Heart right ventricle (tissue), 16 donors: ENCODE results near the gene PRKD1. TPM values are rescaled to one million over a fixed set of nuclear protein-coding genes. Genes with fewer than 3 reads are reported as not detected.

Experiments used
- ATAC-seq, 8 donors: fragments of 200-7000 bp; cut with Tn5 transposase; one replicate each; pipeline ENCODE4 v1.9.1; 2020; ENCODE audit warnings: mild to moderate bottlenecking in 8 of 8, moderate library complexity in 8 of 8, moderate number of reproducible peaks in 1 of 8
- DNase-seq, 2 donors: peaks; one replicate each; pipeline ENCODE4 v3.0.0-alpha.2; 2020
- H3K27ac ChIP-seq, 10 donors: fragments of 200-600 bp; sonication (generic) in 2 of 10; one replicate each; pipeline versions ENCODE4 v1.5.0 to v1.8.0; 2020 to 2022; ENCODE audit warnings: mild to moderate bottlenecking in 3 of 10
- H3K27me3 ChIP-seq, 7 donors: fragments of 200-600 bp; one replicate each; pipeline ENCODE4 v1.8.0; 2021 to 2022; ENCODE audit warnings: mild to moderate bottlenecking in 2 of 7
- H3K36me3 ChIP-seq, 9 donors: fragments of 200-600 bp; sonication (generic) in 1 of 9; one replicate each; pipeline versions ENCODE4 v1.5.0 to v1.8.0; 2020 to 2022; ENCODE audit warnings: mild to moderate bottlenecking in 2 of 9
- H3K4me1 ChIP-seq, 9 donors: fragments of 200-600 bp; sonication (generic) in 1 of 9; one replicate each; pipeline versions ENCODE4 v1.5.0 to v1.8.0; 2020 to 2022; ENCODE audit warnings: mild to moderate bottlenecking in 4 of 9
- H3K4me3 ChIP-seq, 10 donors: fragments of 200-600 bp; sonication (generic) in 2 of 10; one replicate each; pipeline versions ENCODE4 v1.5.0 to v1.8.0; 2020 to 2022; ENCODE audit warnings: mild to moderate bottlenecking in 7 of 10, moderate library complexity in 2 of 10
- H3K9me3 ChIP-seq, 11 donors: fragments of 200-600 bp in 10 of 11; sonication (generic) in 2 of 11; one replicate each; pipeline versions ENCODE4 v1.5.0 to v1.8.0; 2013 to 2022; ENCODE audit warnings: mild to moderate bottlenecking in 2 of 11, control low read depth in 1 of 11, moderate library complexity in 1 of 11
- WGBS, 2 donors: extraction: QIAGEN DNeasy Blood & Tissue Kit; methylation state at CpG; one replicate each; pipeline ENCODE4 v1.1.7; 2013; ENCODE audit warnings: inconsistent platforms in 1 of 2; 5-methylcytosine and 5-hydroxymethylcytosine counted together
- intact Hi-C, 10 donors: fragments of 100-400 bp; cut with DNase I; formaldehyde crosslinking; loops; one replicate each; pipeline versions ENCODE4 v1.11.1 to v1.14.2; 2022
- polyA plus RNA-seq, 2 donors: library from polyadenylated mRNA; stranded (reverse); fragments of 200-250 nt; gene quantifications; one replicate each; pipeline ENCODE4 v1.2.3, GENCODE V29; 2013
- total RNA-seq, 10 donors: library from RNA; stranded (reverse); fragmentation: NEBNext Ultra II Directional in 3 of 10; extraction: Animal tissue kit (Norgen Biotek cat#: 25700) in 3 of 10; gene quantifications; one replicate each; pipeline versions ENCODE4 v1.2.1 to v1.2.4, GENCODE V29; 2021 to 2023
- TF ChIP-seq, protein P1 (sequence below), 9 donors: fragments of 200-600 bp; sonication (generic) in 2 of 9; IDR thresholded peaks; one replicate each; pipeline versions ENCODE4 v1.5.0 to v1.8.0; 2021 to 2022; ENCODE audit warnings: antibody characterized with exemption in 9 of 9, mild to moderate bottlenecking in 5 of 9, moderate library complexity in 1 of 9
- donor health status: Arrhythmogenic right ventricular cardiomyopathy.
- donor health status: ischemic (EF 13 %, LVEDD 7.1; RV severe dilation, severe dysfunction).
- donor health status: healthy with polysubstance abuse.
- donor health status: DM: no; HTN: yes; CAD: no.
- donor health status: DM: no; HTN: no; CAD: no.
- donor health status: ischemic (EF 25% LVEDD 6.9; RV normal size, moderate dysfunction).
- donor health status: ischemic (EF 25% LVEDD 5.7; RV mildly dilated, moderate dysfunction).
- donor health status: healthy.
- donor health status: DM: yes; HTN: yes; CAD: no.
- donor health status: Ischemic cardiomyopathy.
- donor health status: ischemic (EF 35%, LVEDD 5.7; RV mildly dilated, moderate dysfunction).
- donor health status: nonischemic (EF 11% LVEDD 7.7; RV severe dilation, severe dysfunction).
- donor health status: DM: yes; HTN: yes; CAD: no.
- donor health status: PGD.
- donor health status: ischemic (EF 29% LVEDD 5.4; RV normal size, mild dysfunction).
- donor health status: nonischemic (EF 23%, LVEDD 6.1; RV moderate dilation, normal function).

Gene PRKD1
- total and polyA plus RNA-seq, 12 donors = 1.7 to 4.3 (median 2.5) TPM

- intact Hi-C loops = no loop called here
- no peaks in the 10 kb centered on the region for H3K36me3 ChIP-seq
- ATAC-seq = no peak
These were observed 125.4 kb downstream of the PRKD1 start for GRCh38 chr14:29802211-29802610.

DNA sequence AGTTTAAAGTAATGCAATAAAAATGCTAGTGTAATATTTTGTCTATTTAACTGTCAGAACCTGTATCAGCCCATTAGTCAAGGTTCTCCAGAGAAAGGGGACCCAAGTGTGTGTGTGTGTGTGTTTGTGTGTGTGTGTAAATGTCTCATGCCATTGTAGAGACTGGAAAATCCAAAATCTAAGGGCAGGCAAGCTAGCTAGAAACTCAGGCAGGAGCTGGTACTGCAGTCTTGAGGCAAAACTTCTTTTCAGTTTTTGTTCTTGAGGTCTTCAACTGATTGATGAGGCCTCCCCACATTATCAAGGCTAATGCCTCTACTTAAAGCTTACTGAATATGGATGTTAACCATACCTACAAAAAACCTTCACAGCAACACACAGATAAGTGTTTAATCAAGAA, 126.7 kb downstream of the PRKD1 start:
- H3K9me3 ChIP-seq = no peaks in the 10 kb centered on the region
- no peak for ATAC-seq
- H3K27me3 ChIP-seq = no peaks in the 10 kb centered on the region
- no peak overlapping the region for H3K27ac ChIP-seq
- no peak for DNase-seq
- H3K4me1 ChIP-seq = peaks cover 0 to 15% (median 5%) of the 10 kb centered on the region in 9 donors
- TF ChIP-seq, protein P1, sequence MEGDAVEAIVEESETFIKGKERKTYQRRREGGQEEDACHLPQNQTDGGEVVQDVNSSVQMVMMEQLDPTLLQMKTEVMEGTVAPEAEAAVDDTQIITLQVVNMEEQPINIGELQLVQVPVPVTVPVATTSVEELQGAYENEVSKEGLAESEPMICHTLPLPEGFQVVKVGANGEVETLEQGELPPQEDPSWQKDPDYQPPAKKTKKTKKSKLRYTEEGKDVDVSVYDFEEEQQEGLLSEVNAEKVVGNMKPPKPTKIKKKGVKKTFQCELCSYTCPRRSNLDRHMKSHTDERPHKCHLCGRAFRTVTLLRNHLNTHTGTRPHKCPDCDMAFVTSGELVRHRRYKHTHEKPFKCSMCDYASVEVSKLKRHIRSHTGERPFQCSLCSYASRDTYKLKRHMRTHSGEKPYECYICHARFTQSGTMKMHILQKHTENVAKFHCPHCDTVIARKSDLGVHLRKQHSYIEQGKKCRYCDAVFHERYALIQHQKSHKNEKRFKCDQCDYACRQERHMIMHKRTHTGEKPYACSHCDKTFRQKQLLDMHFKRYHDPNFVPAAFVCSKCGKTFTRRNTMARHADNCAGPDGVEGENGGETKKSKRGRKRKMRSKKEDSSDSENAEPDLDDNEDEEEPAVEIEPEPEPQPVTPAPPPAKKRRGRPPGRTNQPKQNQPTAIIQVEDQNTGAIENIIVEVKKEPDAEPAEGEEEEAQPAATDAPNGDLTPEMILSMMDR (IDR thresholded peaks at IDR 0.05) = peak in 1 of 9 donors; percentile 7
- intact Hi-C loops = no loop called here
- no peaks in the 10 kb centered on the region for H3K36me3 ChIP-seq
- no peak overlapping the region for H3K4me3 ChIP-seq

More at GRCh38 chr14:29802211-29802610, 125.4 kb downstream of the PRKD1 start:
- H3K4me3 ChIP-seq = no peak overlapping the region
- no peaks in the 10 kb centered on the region for H3K9me3 ChIP-seq
- no peaks in the 10 kb centered on the region for H3K27me3 ChIP-seq
- TF ChIP-seq, protein P1 (IDR thresholded peaks at IDR 0.05) = no peak
- no peak overlapping the region for H3K27ac ChIP-seq
- H3K4me1 ChIP-seq = peaks cover 0 to 17% (median 7%) of the 10 kb centered on the region in 9 donors
- no peak for DNase-seq

GRCh38 chr14:29799464-29800095, 128.1 kb downstream of the PRKD1 start:
- H3K4me1 ChIP-seq = peaks cover 0 to under 1% (median 0%) of the 10 kb centered on the region in 9 donors
- no peak for ATAC-seq
- 85 to 89% methylated on average over 6 of the region's 6 CpGs for WGBS, 2 donors
- no peak overlapping the region for H3K4me3 ChIP-seq
- H3K36me3 ChIP-seq = no peaks in the 10 kb centered on the region
- TF ChIP-seq, protein P1 (IDR thresholded peaks at IDR 0.05) = no peak
- no peak for DNase-seq
- no peaks in the 10 kb centered on the region for H3K27me3 ChIP-seq
- no peak overlapping the region for H3K27ac ChIP-seq
- intact Hi-C loops = no loop called here
- H3K9me3 ChIP-seq = no peaks in the 10 kb centered on the region

DNA sequence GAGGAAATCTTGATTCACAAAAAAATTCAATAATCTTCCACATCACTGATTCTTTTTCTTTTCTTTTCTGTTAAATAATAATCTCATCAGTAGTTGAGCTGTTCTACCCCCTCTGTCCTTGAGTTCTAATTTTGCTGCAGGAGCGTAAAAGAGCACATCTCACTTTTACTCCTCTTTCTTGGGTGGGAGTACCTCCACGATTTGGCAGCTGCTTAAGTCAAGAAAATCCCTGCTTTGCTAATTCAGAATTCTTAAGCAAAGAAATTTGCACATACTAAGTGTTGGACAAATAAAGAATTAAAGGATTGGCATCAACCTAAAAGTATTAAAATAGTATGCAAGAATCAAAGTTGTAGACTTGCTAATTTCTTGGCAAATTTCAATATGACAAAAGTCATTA, 128.8 kb downstream of the PRKD1 start:
- WGBS, 2 donors = 80 to 85% methylated on average over 2 of the region's 2 CpGs
- Histone ChIP-seq H3K9me3 (no peaks in the 10 kb centered on the region), H3K4me3 (no peak overlapping the region), H3K27me3 (no peaks in the 10 kb centered on the region), H3K27ac (no peak overlapping the region), H3K36me3 (no peaks in the 10 kb centered on the region), H3K4me1 (no peaks in the 10 kb centered on the region)
- intact Hi-C loops = no loop called here
- ATAC-seq = no peak
- no peak for DNase-seq
- TF ChIP-seq, protein P1 (IDR thresholded peaks at IDR 0.05) = no peak
